Left cardiac atrium (tissue), 4 donors: ENCODE data around the gene NEB. TPM values are rescaled to one million over a fixed set of nuclear protein-coding genes. Genes with fewer than 3 reads are reported as not detected.
"Not testable (repeated sequence)": the region's sequence is repeated elsewhere in the genome, so short reads cannot be mapped to it uniquely, and the experiment has no call there.

Source experiments
- ATAC-seq, 2 donors: fragments of 200-7000 bp; cut with Tn5 transposase; one replicate each; pipeline ENCODE4 v1.9.1; 2020; ENCODE audit warnings: mild to moderate bottlenecking in 2 of 2, moderate library complexity in 2 of 2
- DNase-seq: peaks from one replicate; pipeline ENCODE4 v3.0.0-alpha.2; 2020
- intact Hi-C, 2 donors: fragments of 100-400 bp; cut with DNase I; formaldehyde crosslinking; loops; one replicate each; pipeline versions ENCODE4 v1.14.1 to v1.15.1; 2022 to 2023
- total RNA-seq, 2 donors: library from RNA; stranded (reverse); fragmentation: NEBNext Ultra II Directional; extraction: Animal tissue kit (Norgen Biotek cat#: 25700); gene quantifications; one replicate each; pipeline ENCODE4 v1.2.1, GENCODE V29; 2021
- donor health status: DM: no; HTN: yes; CAD: no.
- donor health status: DM: no; HTN: yes; CAD: no; lungs with severe emphysema.
- donor health status: DM: yes; HTN: yes; CAD: no.
- donor health status: Dilated cardiomyopathy.

The NEB gene
- total RNA-seq, 2 donors from 2014 or later = 24.7 to 30.5 TPM

- intact Hi-C loops = no loop called here
- no peak for ATAC-seq
Observed at GRCh38 chr2:151658081-151658480, 76.2 kb downstream of the NEB start.

GRCh38 chr2:151657667-151658076 is 76.6 kb downstream of the NEB start:
- DNase-seq (no peak), ATAC-seq (no peak)
- intact Hi-C loops = no loop called here

More at GRCh38 chr2:151658081-151658480, 76.2 kb downstream of the NEB start:
- no peak for DNase-seq

GRCh38 chr2:151655663-151656398 is 78.4 kb downstream of the NEB start:
- DNase-seq (no peak), ATAC-seq (no peak)
- intact Hi-C loops = no loop called here

GRCh38 chr2:151654891-151655290 is 79.4 kb downstream of the NEB start:
- intact Hi-C loops = no loop called here

GRCh38 chr2:151654085-151654484 is 80.2 kb downstream of the NEB start:
- DNase-seq (no peak), ATAC-seq (no peak)
- intact Hi-C loops = no loop called here

More at GRCh38 chr2:151654891-151655290, 79.4 kb downstream of the NEB start:
- no peak for DNase-seq
- ATAC-seq = no peak

- ATAC-seq = no peak
- intact Hi-C loops = no loop called here
- no peak for DNase-seq
Observed at GRCh38 chr2:151651274-151651673, 83.0 kb downstream of the NEB start.

GRCh38 chr2:151650456-151650855 is 83.8 kb downstream of the NEB start:
- intact Hi-C loops = no loop called here
- no peak for DNase-seq
- no peak for ATAC-seq

GRCh38 chr2:151649966-151650365 is 84.3 kb downstream of the NEB start:
- intact Hi-C loops = no loop called here
- no peak for DNase-seq
- ATAC-seq = peak; percentile 51 to 65

GRCh38 chr2:151649400-151649799 is 84.9 kb downstream of the NEB start:
- ATAC-seq (no peak), DNase-seq (no peak)
- intact Hi-C loops = no loop called here

GRCh38 chr2:151646512-151646911 is 87.8 kb downstream of the NEB start:
- ATAC-seq, DNase-seq, intact Hi-C loops: not testable (repeated sequence)

- ATAC-seq (no peak), DNase-seq (no peak)
- intact Hi-C loops = no loop called here
Observed at GRCh38 chr2:151644580-151644979, 89.7 kb downstream of the NEB start.

GRCh38 chr2:151641895-151642294 is 92.4 kb downstream of the NEB start:
- ATAC-seq, intact Hi-C loops, DNase-seq: not testable (repeated sequence)

- DNase-seq = no peak
- intact Hi-C loops = no loop called here
- ATAC-seq = no peak
Observed at GRCh38 chr2:151640087-151640486, 94.2 kb downstream of the NEB start.

GRCh38 chr2:151638990-151639389 is 95.3 kb downstream of the NEB start:
- no peak for ATAC-seq
- DNase-seq = no peak

GRCh38 chr2:151638191-151638933 is 95.9 kb downstream of the NEB start:
- intact Hi-C loops = no loop called here
- DNase-seq (no peak), ATAC-seq (peak in 1 of 2 donors; percentile 55)

More at GRCh38 chr2:151638990-151639389, 95.3 kb downstream of the NEB start:
- intact Hi-C loops = no loop called here

GRCh38 chr2:151637271-151637781 is 97.0 kb downstream of the NEB start:
- peak; percentile 69 to 72 for ATAC-seq
- intact Hi-C loops = no loop called here
- DNase-seq = peak; percentile 18

- DNase-seq (no peak), ATAC-seq (no peak)
- intact Hi-C loops = no loop called here
Observed at GRCh38 chr2:151634736-151635467, 99.4 kb downstream of the NEB start.

GRCh38 chr2:151632993-151633565 is 101.2 kb downstream of the NEB start:
- ATAC-seq (no peak), DNase-seq (no peak)
- intact Hi-C loops = no loop called here

- DNase-seq (no peak), ATAC-seq (no peak)
- intact Hi-C loops = no loop called here
Observed at GRCh38 chr2:151630372-151630771, 103.9 kb downstream of the NEB start.
